Left colon (tissue), 2 donors: ENCODE measurements around the gene PCTP. TPM values are rescaled to one million over a fixed set of nuclear protein-coding genes. Genes with fewer than 3 reads are reported as not detected.

Experiments used
- ATAC-seq: fragments of 200-7000 bp; cut with Tn5 transposase; one replicate; pipeline ENCODE4 v1.9.1; 2020; ENCODE audit warnings: mild to moderate bottlenecking, moderate library complexity
- DNase-seq, 2 donors: peaks; one replicate each; pipeline ENCODE4 v3.0.0-alpha.2; 2020
- intact Hi-C, 2 donors: fragments of 100-400 bp; cut with DNase I in 1 of 2; cut with micrococcal nuclease in 1 of 2; formaldehyde crosslinking; loops; one replicate each; pipeline versions ENCODE4 v1.11.2 to v1.14.0; 2022; cut with DNase I, micrococcal nuclease
- total RNA-seq, 2 donors: library from RNA; stranded (reverse); fragmentation: NEBNext Ultra II Directional; extraction: Animal tissue kit (Norgen Biotek cat#: 25700); gene quantifications; one replicate each; pipeline ENCODE4 v1.2.1, GENCODE V29; 2021
- donor health status: DM: no; HTN: no; CAD: no.
- donor health status: DM: yes; HTN: yes; CAD: no.

Gene PCTP
- total RNA-seq, 2 donors from 2014 or later, result 36.9 to 38.9 TPM

DNA sequence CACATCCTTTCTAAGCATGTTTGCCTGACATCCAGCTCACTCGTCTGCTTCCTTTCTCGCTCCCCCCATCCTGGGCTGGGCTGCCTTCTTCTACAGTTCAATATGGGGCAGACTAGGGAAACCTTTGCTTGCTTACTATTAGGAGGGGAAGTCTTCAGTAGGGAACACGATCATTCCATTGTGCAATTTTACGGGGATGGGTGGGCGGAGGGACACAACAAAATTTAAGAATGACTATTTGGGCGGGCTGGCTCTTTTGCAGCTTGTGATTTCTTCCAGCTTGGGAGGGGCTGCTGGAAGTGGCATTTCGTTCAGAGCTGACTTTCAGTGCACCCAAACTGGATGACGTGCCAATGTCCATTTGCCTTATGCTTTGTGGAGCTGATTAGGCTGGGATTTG lies 25.4 kb downstream of the PCTP start:
- ATAC-seq, result no peak
- DNase-seq, result no peak
- intact Hi-C loops, result no loop called here

DNA sequence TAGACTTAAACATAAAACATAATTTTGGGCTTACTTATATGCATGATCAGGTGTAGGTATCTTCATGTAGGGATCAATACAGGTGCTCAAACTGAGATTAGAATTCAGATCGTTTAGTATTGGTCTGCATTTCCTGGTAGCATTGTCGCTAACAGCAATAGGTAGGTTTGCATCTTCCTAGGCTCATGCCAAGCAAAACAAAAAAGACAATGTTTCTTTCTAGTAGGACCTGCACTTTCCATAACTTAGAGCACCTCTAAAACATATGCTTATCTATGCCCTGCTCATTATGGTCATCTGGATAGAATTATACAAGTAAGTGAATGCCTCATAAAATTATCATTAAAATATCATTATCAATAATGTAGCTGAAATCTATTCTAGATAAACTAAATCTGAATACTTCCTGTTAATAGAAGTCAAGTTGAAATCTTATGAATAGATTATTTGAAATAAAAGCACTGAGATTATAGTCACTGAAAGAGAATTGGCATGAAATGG lies 26.7 kb downstream of the PCTP start:
- intact Hi-C loops, result no loop called here
- ATAC-seq (no peak), DNase-seq (no peak)

DNA sequence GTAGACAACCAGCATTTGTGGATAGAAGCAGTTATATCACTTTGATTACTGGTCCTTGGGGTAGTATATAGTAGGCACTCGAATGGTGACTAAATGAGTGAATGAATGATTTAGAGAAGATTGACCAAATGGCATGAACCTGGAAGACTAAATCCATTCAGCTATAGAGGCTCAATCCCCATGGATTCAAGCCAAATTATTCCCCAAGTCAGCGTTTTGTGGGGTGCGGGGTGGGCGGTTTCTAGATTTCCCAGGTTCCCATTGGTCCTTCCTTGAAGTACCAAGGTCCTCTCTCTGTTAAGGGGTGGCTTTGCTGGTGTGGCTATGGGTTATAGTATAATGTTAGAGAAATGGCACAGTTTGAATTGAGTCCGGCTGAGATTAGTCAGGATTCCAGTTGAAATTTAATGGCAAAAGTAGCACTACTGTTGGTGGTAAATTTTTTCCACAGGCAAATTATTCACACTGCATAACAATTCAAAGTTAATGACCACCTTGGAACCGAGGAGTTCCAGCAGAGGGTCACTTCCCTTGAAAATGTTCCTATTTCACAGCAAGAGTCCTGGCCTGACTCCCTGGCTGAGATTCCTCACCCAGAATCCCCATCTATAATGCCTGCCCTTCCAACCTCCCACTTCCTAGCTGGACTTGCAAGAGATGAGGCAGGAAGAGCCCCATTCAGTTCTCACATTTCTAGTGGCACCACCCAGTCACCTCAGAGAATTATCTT lies 27.7 kb downstream of the PCTP start:
- ATAC-seq (no peak), DNase-seq (no peak)

DNA sequence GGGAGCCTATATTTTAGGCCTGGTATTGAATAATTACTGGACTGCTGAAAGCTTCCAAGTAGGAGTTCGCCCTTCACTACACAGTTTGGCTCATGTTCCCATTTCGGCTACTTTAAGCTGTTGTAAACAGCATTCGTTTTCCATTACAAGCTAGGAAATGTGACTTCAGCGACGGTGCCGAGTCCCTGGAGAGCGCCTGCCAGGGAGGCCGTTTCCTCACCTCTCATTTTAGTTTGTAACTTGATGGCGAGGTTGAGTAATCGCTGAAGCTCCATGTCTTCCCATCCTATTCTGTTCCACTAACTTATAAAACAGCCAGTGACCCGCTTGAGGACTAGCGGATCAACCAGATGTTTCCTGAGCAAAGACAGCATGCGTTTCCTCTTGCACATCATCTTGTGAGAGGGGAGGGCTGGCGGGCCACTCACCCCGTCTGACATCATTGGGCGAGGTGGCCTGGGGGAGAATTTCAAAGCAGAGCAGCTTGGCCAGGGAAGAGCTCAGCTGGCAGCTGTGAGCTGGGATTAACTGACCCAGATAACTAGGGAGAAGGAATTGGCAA lies 32.9 kb downstream of the PCTP start:
- DNase-seq (peak; percentile 26 to 36), ATAC-seq (no peak)
- intact Hi-C loops, result no loop called here

More for the DNA sequence above, 27.7 kb downstream of the PCTP start:
- intact Hi-C loops, result no loop called here

DNA sequence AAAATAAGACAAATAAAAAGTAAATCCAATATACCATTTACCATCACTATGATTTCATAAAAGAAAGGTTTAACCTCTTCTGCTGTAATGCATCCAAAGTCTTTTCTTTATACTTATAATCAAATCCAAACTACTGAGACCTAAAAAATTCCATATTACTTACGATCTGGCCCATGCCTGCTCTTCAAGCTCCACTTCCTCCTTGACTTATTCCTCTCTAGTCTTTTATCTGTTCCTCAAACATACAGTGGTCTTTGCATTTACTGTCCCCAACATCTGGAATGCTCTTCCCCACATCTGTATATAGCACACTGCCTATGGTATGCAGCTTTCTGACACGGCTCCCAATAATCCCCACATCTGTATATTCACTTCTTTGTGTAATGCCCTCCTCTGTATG lies 33.8 kb downstream of the PCTP start:
- intact Hi-C loops, result no loop called here
- DNase-seq (no peak), ATAC-seq (no peak)

DNA sequence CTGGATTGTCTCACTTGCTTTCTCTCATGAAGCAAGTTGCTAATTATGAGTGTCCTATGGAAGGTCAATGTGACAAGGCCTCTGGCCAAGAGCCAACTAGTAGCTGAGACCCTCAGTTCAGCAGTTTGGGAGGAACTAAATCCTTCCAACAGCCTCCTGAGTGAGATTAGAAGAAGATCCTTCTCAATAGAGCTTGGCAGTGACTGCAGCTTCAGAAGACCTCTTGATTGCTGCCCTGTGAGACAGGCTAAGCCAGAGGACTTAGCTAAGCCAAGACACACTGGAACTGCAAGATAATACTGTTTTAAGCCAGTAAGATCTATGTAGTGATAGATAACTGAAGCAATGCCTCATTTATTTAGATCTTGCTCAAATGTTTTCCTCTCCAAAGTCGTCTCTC lies 34.3 kb downstream of the PCTP start:
- intact Hi-C loops, result no loop called here
- DNase-seq (no peak), ATAC-seq (no peak)

DNA sequence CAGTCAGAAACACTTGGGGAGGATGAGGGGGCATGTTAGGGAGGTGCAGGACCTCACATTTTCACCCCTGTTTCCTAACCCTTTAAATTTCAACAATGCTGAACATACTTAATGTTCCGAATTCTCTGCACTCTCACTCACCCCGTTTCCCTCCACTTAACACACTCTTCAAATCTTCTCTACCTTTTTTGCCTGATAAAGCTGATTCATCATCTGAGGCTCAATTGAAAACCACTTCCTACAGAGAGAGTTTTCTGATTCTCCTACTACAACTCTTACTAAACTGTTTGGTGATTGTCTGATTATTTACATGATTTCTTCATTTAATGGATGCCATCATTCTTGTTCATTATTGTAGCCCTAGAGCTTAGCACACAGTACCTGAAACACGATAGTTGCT lies 42.4 kb downstream of the PCTP start:
- intact Hi-C loops, result no loop called here
- no peak for DNase-seq
- no peak for ATAC-seq

DNA sequence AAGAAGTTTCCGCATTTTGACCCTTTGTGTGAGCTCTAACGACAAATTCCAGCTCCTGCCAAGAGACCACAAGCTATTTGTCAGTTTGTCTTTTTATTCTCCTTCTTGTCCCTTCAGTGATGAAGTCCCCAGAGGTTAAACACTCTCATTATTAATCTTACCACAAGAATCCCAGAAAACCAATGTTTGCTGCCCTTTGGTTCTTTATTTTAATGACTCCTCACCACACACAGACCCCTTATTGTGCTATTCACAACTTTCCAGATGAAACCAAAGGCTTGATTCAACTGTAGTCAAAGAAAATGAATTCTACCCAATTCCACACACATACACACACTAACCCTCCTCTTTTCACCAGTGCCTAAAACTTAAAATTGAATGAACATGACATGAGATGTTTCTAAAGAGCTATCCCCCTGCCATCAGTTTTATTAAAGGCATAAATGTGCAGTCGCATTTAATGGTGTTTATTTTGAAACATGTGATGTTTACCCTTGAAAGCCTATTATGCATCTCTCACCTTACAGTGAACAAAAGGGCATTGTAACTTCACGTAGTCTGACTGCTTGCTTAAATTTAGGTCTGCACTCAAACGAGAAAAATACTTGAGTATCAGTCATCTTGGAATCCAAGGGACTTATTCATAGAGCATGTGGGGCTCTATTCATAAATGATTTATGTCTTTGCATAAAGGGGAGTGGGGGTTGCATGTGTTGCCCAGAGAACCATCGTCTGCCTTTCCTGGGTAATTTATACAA lies 44.1 kb downstream of the PCTP start:
- intact Hi-C loops, result no loop called here
- no peak for ATAC-seq
- DNase-seq, result no peak

DNA sequence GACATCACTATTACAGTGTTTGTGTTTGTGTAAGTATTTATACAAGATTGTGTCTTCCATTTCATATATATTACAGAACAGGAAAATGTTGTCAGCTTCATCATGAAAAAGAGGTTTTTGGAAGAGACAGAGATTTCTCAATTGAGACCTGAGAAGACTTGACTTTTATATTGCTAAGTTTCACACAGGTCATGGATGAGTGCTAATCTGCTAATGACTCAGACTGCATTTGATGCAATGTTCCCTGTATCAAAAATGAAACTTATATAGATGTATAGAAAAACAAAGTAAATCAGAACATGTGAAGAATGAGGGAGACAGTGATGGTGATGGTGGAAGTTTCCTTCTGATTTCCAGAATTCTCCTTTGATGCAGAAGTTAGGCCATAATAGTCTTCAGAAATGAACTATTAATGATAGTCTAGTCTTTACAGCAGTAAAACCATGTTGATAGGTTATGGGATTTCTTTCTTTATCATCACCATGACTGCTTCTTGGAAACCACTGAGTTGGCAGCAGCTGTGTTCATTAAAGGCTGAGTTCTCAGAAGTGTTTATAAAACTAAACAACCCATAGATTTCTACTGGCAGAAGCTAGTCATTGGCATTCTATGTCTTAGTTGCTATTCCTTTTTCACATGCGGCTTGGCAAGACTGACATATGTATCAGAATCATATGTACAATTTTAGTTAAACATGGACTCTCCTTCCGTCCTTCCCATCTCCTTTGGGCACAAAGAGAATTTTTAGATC lies 56.1 kb downstream of the PCTP start:
- intact Hi-C loops, result no loop called here
- DNase-seq, result no peak
- no peak for ATAC-seq

DNA sequence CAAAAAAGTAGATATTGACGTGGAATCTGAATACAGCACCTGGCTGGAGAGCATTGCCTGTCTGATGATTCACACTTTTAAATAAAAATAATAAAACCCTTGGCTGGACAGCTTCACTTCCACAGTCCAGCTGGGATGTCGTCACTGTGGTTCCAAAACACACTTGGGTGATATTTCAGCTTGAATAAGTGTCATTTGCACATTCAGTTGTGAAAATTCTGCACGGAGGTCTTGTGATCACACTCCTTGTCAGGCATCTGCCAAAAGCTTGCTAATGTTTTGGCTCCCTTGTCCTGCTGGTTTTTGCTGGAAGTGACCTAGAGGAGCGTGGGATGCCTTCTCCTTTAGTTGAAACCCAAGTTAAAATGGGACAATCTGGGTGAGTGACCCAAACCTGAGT lies 60.7 kb downstream of the PCTP start:
- intact Hi-C loops, result no loop called here
- no peak for ATAC-seq

DNA sequence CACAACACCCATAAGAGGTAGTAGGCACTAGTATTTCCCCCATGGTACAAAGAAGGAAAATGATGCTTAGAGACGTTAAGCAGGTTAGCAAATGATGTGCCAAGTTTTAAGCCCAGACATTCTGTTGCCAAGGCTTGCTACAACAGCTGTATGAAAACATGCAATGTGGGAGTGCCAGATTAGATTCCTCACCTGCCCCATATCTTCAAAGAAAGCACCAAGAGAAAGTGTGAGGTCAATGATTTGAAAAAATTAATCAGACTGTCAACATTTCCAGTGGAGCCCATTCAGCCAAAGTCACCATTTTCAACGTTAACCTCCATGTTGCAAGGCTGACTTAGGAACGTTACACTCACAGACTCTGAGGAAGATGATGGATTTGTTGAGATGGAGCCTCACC lies 61.5 kb downstream of the PCTP start:
- intact Hi-C loops, result no loop called here

More for the DNA sequence above, 60.7 kb downstream of the PCTP start:
- DNase-seq, result no peak

DNA sequence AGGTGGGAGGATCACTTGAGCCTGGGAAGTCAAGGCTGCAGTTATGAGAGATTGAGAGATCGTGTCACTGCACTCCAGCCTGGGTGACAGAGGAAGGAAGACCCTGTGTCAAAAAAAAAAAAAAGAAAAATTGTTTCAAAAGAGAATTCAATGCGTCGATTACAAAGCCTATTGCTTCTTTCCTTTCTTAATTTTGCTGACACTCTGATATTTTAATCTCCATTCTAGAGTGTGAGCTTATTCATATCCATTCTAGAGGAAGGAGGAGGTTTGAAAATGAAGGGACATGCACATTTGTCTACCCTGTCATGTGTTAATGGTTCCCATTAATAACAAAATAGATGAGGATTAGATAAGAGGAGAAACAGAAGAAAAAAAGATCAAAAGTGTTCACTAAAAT lies 63.1 kb downstream of the PCTP start:
- DNase-seq (no peak), ATAC-seq (no peak)
- intact Hi-C loops, result no loop called here

More for the DNA sequence above, 61.5 kb downstream of the PCTP start:
- DNase-seq (no peak), ATAC-seq (no peak)

DNA sequence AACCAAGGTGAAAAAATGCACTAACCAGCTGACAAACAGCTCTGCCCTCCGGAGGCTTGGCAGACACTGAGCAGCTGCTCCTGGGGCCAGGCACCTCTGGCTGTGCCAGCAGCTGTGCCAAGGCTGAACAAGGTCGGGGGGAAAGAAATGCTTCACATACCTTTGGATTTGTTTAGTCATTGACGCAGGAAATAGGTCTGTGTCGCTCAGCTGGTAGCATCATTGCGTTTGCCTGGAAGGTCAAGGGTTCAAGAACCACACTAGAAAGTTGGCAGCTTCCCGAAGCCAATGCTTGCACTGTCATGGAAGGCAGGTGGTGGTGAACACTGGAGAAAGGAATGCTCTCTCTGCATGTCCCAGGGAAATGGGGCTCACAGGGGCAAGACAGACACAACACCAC lies 63.5 kb downstream of the PCTP start:
- ATAC-seq (no peak), DNase-seq (no peak)
- intact Hi-C loops, result no loop called here

DNA sequence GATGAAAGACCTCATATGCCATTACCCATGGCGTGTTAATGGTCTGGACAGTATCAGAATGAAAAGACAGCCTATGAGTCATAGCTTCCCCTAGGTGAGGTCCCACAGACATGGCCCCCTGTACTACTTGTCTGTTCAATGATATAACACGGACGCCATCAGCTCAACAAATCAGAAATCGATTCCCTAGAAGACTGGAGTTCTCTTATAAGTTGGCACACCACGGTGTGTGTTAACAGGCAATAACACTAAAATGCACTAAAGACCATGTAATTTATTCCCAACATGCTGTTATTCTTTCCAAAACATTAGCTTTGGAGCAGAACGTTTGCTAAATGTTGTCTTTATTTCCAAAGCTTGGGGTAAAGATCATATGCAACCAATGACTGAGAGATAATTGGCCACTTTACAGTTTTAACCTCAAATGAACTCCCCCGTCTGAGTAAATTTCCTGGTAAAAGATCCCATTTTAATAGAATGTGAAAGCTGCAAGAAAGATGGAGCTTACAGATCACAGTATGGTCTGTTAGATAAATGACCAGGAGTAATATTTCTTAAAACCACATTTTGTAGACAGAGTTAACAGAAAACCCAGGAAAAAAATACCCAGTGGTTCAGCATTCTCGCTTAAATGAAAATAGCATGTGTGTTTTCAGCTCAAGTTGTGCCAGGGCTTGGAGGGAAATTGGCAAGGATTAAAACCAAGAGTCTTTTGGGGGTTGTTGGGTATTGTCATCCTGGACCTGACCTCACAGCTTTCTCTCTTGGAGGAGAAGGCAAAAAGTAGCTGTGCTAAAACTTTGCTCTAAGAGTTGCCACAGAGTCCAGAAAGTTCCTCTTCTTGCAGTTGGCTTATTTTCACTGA lies 65.9 kb downstream of the PCTP start:
- DNase-seq, result no peak
- intact Hi-C loops, result no loop called here
- no peak for ATAC-seq

DNA sequence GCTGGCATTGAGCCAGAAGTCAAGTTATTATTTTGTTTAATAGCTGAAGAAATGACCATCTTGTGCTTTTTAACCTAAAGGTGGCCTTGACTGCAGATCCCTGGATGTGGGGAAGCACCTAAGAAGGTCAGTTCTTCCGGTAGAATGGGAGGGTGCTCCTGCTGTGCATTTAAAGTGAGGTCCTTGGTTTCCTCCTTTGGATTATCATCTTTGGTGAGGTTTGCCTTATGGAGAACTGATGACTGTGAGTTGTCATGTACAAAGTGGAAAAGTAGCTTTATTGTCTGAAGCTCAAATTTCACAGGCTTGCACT lies 66.5 kb downstream of the PCTP start:
- intact Hi-C loops, result no loop called here
- ATAC-seq (no peak), DNase-seq (no peak)

DNA sequence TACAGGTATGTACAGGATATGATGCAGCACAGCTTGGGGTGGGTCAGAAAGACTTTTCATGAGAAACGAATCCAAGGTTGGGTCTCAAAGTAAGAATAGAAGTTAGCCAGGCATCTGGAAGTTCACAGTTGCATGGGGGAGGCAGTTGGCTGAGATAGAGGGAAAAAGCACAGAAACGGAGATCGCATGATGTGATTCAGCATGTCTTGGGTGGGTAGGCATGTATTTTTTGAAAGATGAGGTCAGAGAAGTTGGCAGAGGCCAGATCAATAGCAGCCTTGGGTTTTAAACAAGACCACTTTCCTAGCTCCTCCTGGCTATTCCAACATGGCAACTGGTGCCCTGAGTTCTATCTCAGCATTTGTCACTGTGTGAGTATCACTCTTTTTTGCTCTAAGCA lies 67.2 kb downstream of the PCTP start:
- ATAC-seq (no peak), DNase-seq (no peak)
- intact Hi-C loops, result no loop called here

DNA sequence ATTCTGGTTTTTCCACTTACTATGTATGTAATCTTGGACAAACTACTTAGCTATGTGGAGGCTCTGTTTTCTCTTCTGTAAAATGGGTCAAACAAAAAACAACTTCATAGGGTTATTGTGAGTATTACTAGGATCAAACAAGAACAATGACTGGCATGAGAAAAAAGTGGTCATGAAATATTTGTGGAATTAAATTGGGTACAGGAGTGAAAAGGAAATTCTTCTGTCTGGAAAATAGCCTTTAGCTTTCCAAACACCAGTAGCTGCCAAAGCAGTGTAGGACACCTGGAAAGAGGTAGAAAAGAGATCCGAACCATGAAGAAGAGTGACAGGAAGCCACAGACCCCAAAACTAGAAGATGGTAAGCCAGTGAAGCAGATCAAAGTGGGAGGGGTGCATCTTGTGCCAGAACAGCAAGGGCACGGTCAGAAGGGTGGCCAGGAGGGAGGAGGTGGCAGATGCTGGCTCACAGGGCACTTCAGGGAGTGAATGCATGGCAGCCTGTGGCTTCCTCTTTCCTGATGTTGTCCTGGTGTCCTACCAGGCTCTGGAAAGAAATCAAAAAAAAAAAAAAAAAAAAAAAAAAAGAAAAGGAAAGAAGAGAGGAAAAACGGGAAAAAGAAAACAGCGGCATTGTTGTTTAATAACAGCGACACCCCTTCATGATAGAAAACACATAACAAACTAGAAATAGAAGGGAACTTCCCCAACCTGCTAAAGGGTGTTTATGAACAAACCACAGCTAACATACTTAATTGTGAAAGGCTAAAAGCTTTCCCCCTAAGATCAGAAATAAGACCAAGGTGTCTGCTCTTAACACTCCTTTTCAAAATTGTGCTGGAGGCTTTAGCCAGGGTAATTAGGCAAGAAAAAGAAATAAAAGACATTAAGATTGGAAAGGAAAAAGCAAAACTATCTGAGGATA lies 67.9 kb downstream of the PCTP start:
- ATAC-seq, result no peak
- DNase-seq, result no peak
- intact Hi-C loops, result no loop called here

DNA sequence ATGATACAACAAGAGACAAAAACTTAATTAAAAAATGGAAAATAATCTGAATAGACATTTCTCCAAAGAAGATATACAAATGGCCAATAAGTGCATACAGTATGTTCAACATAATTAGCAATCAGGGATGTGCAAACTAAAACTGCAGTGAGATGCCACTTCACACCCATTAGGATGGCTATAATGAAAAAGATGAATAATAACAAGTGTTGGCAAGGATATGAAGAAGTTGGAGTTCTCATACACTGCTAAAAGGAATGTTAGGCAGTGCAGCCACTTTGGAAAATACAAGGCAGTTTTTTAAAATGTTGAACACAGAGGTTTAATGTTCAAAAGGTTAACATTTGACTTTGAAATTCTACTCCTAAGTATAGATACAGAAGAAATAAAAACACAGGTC lies 69.8 kb downstream of the PCTP start:
- intact Hi-C loops, result no loop called here
- no peak for ATAC-seq
- no peak for DNase-seq
